Activated CD8-positive, alpha-beta memory T cell treated with anti-CD3 and anti-CD28 coated beads for 48 hours (primary cell): Measurements from ENCODE around the gene GNPDA1.
A peak's percentile ranks its signal among the peaks of the same experiment; 100 is the strongest.
"Not testable (repeated sequence)": the region's sequence is repeated elsewhere in the genome, so short reads cannot be mapped to it uniquely, and the experiment has no call there.

Experiments
- DNase-seq, 3 experiments: peaks; one replicate each; pipeline ENCODE4 v3.0.0-alpha.2; 2020; ENCODE audit warnings: low read depth in 2 of 3, low spot score in 2 of 3

GNPDA1 gene

GRCh38 chr5:142012792-142013388, at the start of gene GNPDA1:
Gene GNPDA1 (minus strand): TSS chr5:142013027. CDS start chr5:142012035, 992 bp downstream.
- DNase-seq = peak in 2 of 3 experiments; percentile 39 to 59

- DNase-seq = no peak
Measured at GRCh38 chr5:142059304-142059940, 46.6 kb upstream of the GNPDA1 start.

- DNase-seq = no peak
Measured at GRCh38 chr5:142057697-142058056, 44.9 kb upstream of the GNPDA1 start.

- no peak for DNase-seq
Measured at GRCh38 chr5:142056816-142057696, 44.2 kb upstream of the GNPDA1 start.

- no peak for DNase-seq
Measured at GRCh38 chr5:142055301-142055700, 42.5 kb upstream of the GNPDA1 start.

- DNase-seq = no peak
Measured at GRCh38 chr5:142053426-142054151, 40.8 kb upstream of the GNPDA1 start.

GRCh38 chr5:142052026-142052425, 39.2 kb upstream of the GNPDA1 start:
- not testable (repeated sequence) for DNase-seq

GRCh38 chr5:142048272-142048671, 35.4 kb upstream of the GNPDA1 start:
- no peak for DNase-seq

GRCh38 chr5:142046191-142046590, 33.4 kb upstream of the GNPDA1 start:
- DNase-seq = no peak

GRCh38 chr5:142040881-142041280, 28.1 kb upstream of the GNPDA1 start:
- DNase-seq = not testable (repeated sequence)

GRCh38 chr5:142040285-142040684, 27.5 kb upstream of the GNPDA1 start:
- no peak for DNase-seq

- DNase-seq = no peak
Measured at GRCh38 chr5:142038735-142039134, 25.9 kb upstream of the GNPDA1 start.

GRCh38 chr5:142037599-142037998, 24.8 kb upstream of the GNPDA1 start:
- DNase-seq = not testable (repeated sequence)

GRCh38 chr5:142036918-142037317, 24.1 kb upstream of the GNPDA1 start:
- no peak for DNase-seq

GRCh38 chr5:142034994-142035393, 22.2 kb upstream of the GNPDA1 start:
- no peak for DNase-seq

- DNase-seq = not testable (repeated sequence)
Measured at GRCh38 chr5:142033632-142034567, 21.1 kb upstream of the GNPDA1 start.

GRCh38 chr5:142032747-142033631, 20.2 kb upstream of the GNPDA1 start:
- no peak for DNase-seq

GRCh38 chr5:142032150-142032549, 19.3 kb upstream of the GNPDA1 start:
- no peak for DNase-seq

GRCh38 chr5:142025637-142026036, 12.8 kb upstream of the GNPDA1 start:
- DNase-seq = no peak
